ENCODE results near the gene MAP3K12.

- no peak for TF ChIP-seq CTCF (IDR thresholded peaks at IDR 0.05)
- TF ChIP-seq POLR2A (IDR thresholded peaks at IDR 0.05), result no peak
Observed at GRCh38 chr12:53516758-53517455, 17.6 kb upstream of the MAP3K12 start.

Data from heart left ventricle (tissue), 13 donors.